GM21526 (cell line): ENCODE measurements around the gene FOXI1.
A peak's percentile ranks its signal among the peaks of the same experiment; 100 is the strongest.
"Not testable (repeated sequence)": the region's sequence is repeated elsewhere in the genome, so short reads cannot be mapped to it uniquely, and the experiment has no call there.

ENCODE experiments used
- ATAC-seq: cut with Tn5 transposase; IDR thresholded peaks from one replicate; pipeline ENCODE4 v1.9.1; 2021; ENCODE audit warnings: moderate library complexity; ENCODE audit not compliant: unreplicated experiment, low FRiP score

FOXI1 gene

GRCh38 chr5:170087168-170087817 is 18.4 kb upstream of the FOXI1 start:
- ATAC-seq: no peak

DNA sequence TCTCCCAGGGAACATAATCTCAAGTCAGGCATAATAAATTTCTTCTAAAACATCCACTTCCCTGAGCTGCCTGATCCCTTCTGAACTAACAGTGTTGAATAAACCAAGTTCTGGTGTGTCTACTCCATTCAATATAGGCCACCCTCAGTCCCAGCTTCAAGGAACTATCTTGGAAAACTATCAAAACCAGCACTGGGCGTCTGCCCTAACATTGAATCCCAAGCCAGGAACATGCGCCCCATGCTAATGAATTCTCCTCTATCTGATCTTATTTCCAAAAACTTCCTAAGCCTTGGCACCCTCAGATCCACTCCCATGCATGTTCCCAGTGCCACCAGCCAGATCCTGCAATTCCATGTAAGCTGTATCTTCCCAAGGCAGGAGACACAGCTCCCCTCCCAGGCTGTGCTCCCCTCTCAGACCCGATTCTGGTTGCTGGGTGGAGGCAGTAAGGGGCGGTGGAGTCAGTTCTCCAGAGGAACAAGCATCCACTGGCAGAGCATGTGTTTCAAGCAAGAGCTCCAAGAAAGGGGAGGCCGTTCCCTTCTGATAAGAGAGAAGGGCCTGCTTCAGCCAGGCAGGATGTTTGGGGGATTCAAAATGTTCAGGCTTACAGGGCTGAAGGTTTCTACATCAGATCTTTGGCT is 13.1 kb upstream of the FOXI1 start:
- no peak for ATAC-seq

GRCh38 chr5:170094329-170094728 is 11.4 kb upstream of the FOXI1 start:
- not testable (repeated sequence) for ATAC-seq

DNA sequence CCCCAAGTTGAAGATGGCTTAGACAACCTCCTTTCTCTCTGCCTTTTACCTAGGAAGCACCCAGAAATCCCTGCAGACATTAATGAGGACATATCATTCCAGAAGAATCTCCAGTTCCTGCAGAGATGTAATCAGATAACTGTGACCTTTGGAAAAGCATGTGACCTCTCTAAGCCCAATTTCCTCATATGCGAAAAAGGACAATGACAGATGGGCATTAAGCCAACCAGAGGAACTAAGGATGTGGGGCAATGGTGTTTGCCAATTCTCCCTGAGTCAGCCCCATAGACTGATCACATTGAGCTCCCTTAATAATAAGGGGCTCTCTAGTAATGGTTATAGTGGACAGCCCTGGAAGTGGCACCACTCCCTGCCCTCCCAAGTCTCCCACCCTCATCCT is 10.1 kb upstream of the FOXI1 start:
- ATAC-seq: no peak

DNA sequence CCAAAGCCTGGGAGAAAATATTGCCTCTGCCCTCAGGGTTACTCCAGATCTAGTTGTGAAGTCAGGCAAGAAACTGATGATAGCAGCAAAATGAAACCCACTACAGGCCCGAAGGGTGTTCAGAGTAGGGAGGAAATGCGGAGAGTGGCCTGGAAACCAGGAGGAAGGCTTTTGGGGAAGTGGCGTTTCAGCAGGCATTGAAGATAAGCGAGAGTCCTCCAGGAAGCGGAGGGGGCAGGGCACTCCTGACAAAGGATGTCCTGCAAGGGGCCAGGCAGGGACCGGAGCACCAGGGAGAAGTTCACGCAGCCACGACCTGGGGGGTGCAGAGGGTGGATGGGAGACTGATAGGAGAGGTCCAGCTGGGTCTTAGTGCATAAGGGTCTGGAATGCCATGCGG is 7.8 kb upstream of the FOXI1 start:
- no peak for ATAC-seq

- ATAC-seq: peak; percentile 60
Observed at GRCh38 chr5:170100066-170100943, 5.4 kb upstream of the FOXI1 start.

- no peak for ATAC-seq
Observed at GRCh38 chr5:170103447-170103846, 2.2 kb upstream of the FOXI1 start.

GRCh38 chr5:170104299-170104698 is 1.4 kb upstream of the FOXI1 start:
- no peak for ATAC-seq

- no peak for ATAC-seq
Observed at GRCh38 chr5:170104710-170105109, 987 bp upstream of the FOXI1 start.

DNA sequence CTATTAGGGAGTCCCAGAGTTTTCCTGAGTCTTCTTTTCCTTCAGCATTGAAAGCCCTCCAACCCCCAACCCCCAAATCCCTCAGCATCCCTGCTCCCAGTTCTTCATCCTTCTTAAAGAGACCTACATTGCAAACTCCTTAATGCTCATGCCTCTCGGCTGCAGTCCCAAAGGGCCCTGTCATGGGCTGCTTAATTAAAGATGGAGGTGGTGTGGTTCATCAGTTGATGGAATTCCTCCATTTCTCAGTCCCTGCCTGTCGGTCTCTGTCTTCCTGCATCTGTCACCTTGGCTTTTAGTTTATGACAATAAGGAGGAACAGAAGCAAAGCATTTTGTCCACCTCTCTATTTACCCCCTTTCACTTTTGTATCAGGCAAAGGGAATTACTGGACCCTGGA is 2.0 kb downstream of the FOXI1 start:
- no peak for ATAC-seq

DNA sequence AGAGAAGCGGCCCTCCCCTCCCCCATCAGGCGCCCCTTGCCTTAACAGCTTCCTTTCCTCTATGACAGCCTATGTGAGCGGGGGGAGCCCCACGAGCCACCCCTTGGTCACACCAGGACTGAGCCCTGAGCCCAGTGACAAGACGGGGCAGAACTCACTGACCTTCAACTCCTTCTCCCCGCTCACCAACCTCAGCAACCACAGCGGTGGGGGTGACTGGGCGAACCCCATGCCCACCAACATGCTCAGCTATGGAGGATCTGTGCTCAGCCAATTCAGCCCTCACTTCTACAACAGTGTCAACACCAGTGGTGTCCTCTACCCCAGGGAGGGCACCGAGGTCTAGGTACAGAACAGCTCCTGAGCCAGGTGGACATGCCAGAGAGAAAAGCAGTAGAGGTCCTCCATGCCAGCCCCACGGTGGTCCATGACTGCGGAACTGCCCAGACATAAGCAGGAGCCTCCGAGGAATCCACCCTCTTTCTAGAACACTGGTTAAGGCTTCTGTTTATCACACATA is 2.6 kb downstream of the FOXI1 start:
- no peak for ATAC-seq

GRCh38 chr5:170109059-170110031 is 3.6 kb downstream of the FOXI1 start:
- no peak for ATAC-seq

DNA sequence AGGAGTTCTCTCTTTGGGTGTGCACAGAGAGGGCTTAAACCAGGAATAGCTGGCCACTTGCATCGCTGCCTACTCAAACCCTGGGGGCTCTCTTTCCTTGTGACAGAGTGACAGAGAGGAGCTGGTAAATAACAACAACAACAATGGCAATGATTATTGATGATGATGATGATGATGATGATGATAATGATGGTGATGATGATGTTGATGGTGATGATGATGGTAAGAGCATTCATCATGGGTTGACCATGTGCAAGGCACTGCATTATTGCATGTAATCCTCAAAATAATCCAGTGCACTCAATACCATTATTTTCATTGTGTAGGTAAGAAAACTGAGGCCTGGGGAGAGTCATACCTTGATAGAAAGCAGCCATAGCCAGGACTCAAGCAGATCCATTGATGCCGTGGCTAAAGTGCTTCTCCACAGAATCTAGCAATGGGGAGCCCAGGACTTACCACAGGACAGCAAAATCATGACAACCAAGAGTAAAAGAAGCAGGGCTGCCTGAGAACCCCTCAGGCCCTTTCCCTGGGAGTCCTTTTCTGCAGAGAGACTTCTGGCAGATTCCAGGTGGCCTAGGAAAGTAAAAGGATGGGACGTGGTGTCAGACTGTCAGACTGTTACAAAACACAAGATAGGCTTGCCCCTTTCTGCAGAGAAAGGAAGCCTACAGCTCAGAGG is 4.8 kb downstream of the FOXI1 start:
- ATAC-seq: no peak

- ATAC-seq: no peak
Observed at GRCh38 chr5:170111088-170111785, 5.5 kb downstream of the FOXI1 start.

DNA sequence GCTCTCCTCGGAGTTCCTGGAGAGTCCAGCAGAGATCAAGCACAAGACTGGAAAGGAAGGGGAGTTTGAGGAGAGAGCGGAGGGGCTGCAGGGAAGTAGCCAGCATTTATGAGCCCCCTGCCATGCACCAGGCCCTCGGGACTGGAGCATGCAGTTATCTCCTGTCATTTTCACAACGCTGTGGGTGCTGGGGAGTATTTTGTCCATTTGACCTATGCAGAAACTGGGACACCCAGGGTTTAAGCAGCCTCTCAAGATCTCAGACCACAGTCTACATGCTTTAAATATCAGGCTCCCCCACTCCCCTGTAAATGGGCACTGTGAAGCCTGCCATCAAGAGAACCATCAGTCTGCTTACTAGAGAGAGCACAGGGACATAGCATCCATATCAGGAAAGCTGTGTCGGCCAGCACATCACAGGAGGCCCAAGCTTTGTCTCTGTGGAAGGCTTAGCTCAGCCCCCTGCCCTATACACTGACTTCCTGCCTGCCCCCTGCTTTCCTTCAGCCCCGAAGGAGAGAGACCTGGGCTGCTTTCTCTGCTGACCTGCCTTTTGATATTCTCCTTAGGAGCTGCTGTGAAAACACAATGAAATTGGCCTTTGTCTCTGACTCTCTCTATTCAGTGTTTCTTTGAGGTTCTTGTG is 7.3 kb downstream of the FOXI1 start:
- ATAC-seq: no peak

GRCh38 chr5:170113522-170113900 is 7.8 kb downstream of the FOXI1 start:
- no peak for ATAC-seq

DNA sequence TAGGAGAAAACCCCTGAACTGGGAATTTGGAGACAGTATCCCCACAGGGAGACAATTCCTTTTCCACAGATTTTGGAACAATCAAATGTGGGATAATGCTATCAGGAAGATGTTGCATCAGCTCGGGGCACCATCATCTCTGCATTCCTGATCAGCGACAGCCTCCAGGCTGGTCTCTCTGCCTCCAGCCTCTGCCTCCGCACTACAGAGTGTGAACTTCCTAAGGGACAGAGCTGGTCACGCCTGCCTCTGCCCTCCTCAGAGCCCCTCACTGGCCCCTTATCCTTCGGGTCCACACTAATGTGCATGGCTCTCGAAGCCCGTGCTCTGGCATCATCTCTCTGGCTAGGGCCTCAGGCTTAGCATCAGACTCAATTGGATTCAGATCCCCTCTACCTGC is 8.6 kb downstream of the FOXI1 start:
- no peak for ATAC-seq

DNA sequence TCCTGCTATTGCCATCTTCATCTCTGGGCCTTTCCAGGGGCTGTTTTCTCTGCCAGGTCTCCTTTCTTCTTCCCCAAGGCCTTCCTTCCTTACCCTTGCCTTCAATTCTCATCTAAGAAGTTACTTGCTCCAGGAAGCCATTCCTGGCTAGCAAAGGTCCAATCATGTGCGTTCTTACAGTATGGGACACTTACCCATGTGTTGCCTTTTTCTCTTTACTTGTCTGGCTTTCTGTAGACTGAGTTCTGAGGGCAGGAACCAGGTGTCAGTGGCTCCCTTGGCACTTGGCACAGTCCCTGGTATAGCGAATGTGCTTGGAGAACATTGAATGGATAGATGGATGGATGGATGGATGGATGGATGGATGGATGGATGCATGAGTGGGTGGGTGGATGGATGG is 10.2 kb downstream of the FOXI1 start:
- no peak for ATAC-seq

DNA sequence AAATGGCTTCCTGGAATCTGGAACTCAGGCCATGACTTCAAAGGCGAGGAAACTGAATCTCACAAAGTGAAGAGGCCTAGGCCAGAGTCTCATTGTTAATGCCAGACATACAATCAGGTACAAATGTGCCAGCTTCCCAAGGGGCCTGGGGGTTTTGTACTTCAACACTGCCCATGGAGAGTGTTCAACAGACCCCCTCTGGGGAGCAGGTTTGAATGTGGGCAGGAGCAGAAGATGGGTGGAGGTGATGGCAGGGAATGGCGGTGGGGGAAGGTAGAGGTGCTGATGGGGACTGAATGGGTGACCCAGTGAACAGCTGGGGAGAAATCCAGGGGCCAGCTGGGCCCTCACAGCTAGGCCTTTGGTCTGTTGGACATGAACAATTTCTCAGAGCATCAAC is 12.0 kb downstream of the FOXI1 start:
- no peak for ATAC-seq
